Spleen (tissue), 11 donors: ENCODE results near the gene ZNF574. TPM values are rescaled to one million over a fixed set of nuclear protein-coding genes. Genes with fewer than 3 reads are reported as not detected.
"Not testable (repeated sequence)": the region's sequence is repeated elsewhere in the genome, so short reads cannot be mapped to it uniquely, and the experiment has no call there.

ENCODE experiments used
- DNase-seq: peaks from one replicate; pipeline ENCODE4 v3.0.0-alpha.2; 2020
- H3K27ac ChIP-seq, 8 donors: fragments of 200-600 bp; sonication (generic) in 7 of 8; 1 replicate in 4 of 8; 2 replicates in 4 of 8; pipeline versions ENCODE4 v1.5.0 to v1.8.0; 2016 to 2021; ENCODE audit warnings: inconsistent platforms in 4 of 8, mild to moderate bottlenecking in 4 of 8, moderate library complexity in 1 of 8
- H3K27me3 ChIP-seq, 7 donors: fragments of 200-600 bp; sonication (generic) in 6 of 7; replicated peaks in 1 of 7; 1 replicate in 4 of 7; 2 replicates in 3 of 7; pipeline versions ENCODE4 v1.5.0 to v1.8.0; 2016 to 2021; ENCODE audit warnings: inconsistent platforms in 3 of 7, mild to moderate bottlenecking in 1 of 7
- H3K36me3 ChIP-seq, 6 donors: fragments of 200-600 bp; sonication (generic) in 5 of 6; 1 replicate in 4 of 6; 2 replicates in 2 of 6; pipeline versions ENCODE4 v1.5.0 to v1.8.0; 2016 to 2021; ENCODE audit warnings: inconsistent platforms in 2 of 6
- H3K4me1 ChIP-seq, 6 donors: fragments of 200-600 bp; sonication (generic) in 5 of 6; 1 replicate in 3 of 6; 2 replicates in 3 of 6; pipeline versions ENCODE4 v1.5.0 to v1.8.0; 2016 to 2021; ENCODE audit warnings: inconsistent platforms in 3 of 6
- H3K4me3 ChIP-seq, 8 donors: fragments of 200-600 bp; sonication (generic) in 7 of 8; 1 replicate in 4 of 8; 2 replicates in 4 of 8; pipeline versions ENCODE4 v1.5.0 to v1.8.0; 2016 to 2021; ENCODE audit warnings: inconsistent platforms in 4 of 8, mild to moderate bottlenecking in 4 of 8, moderate library complexity in 2 of 8
- H3K9me3 ChIP-seq, 8 donors: fragments of 200-600 bp; sonication (generic) in 7 of 8; 1 replicate in 4 of 8; 2 replicates in 4 of 8; pipeline versions ENCODE4 v1.5.0 to v1.8.0; 2016 to 2021; ENCODE audit warnings: inconsistent platforms in 4 of 8
- POLR2A ChIP-seq, 3 donors: fragments of 450-650 bp; IDR thresholded peaks; one replicate each; pipeline ENCODE4 v1.5.1; 2017; ENCODE audit warnings: antibody characterized with exemption in 3 of 3, mild to moderate bottlenecking in 1 of 3
- POLR2AphosphoS5 ChIP-seq, 3 donors: sonication (generic); formaldehyde crosslinking; IDR thresholded peaks; one replicate each; pipeline ENCODE4 v1.5.1; 2017; ENCODE audit warnings: antibody characterized with exemption in 3 of 3
- WGBS, 5 donors: extraction: QIAGEN DNeasy Blood & Tissue Kit in 3 of 5; methylation state at CpG; one replicate each; pipeline versions ENCODE4 v1.1.5 to v1.1.7; 2013 to 2018; 5-methylcytosine and 5-hydroxymethylcytosine counted together
- intact Hi-C: fragments of 100-400 bp; cut with DNase I; formaldehyde crosslinking; loops from one replicate; pipeline ENCODE4 v1.15.0; 2023; ENCODE audit warnings: low total_unique reads
- polyA plus RNA-seq, 3 donors: library from polyadenylated mRNA; stranded (reverse); fragments of 200-250 nt; gene quantifications; one replicate each; pipeline ENCODE4 v1.2.1, GENCODE V29; 2013
- total RNA-seq, 7 donors: library from RNA; depleted of rRNA in 3 of 7; stranded (reverse); fragments of >200 nt in 3 of 7; fragmentation: NEBNext Ultra II Directional in 4 of 7; extraction: Animal tissue kit (Norgen Biotek cat#: 25700) in 4 of 7; gene quantifications; one replicate each; pipeline versions ENCODE4 v1.1.0 to v1.2.1, GENCODE V29; 2016 to 2021
- TF ChIP-seq, protein P1 (sequence below), 11 experiments: fragments of 200-600 bp in 7 of 11; fragments of 450-650 bp in 4 of 11; sonication (generic) in 4 of 11; IDR thresholded peaks in 8 of 11; conservative IDR thresholded peaks in 3 of 11; 1 replicate in 7 of 11; 2 replicates in 4 of 11; pipeline versions ENCODE4 v1.4.0 to v1.8.0; 2016 to 2021; ENCODE audit warnings: antibody characterized with exemption in 11 of 11, inconsistent platforms in 4 of 11, mild to moderate bottlenecking in 1 of 11
- donor health status: healthy with polysubstance abuse.
- donor health status: DM: no; HTN: no; CAD: no; lungs with moderate emphysema.
- donor health status: DM: no; HTN: no; CAD: no.
- donor health status: Bipolar disorder and iron deficiency.
- donor health status: healthy.
- donor health status: DM: no; HTN: no; CAD: no.
- donor health status: DM: yes; HTN: yes; CAD: no.

ZNF574 gene
- total and polyA plus RNA-seq, 10 donors = 4.7 to 21.0 (median 15.3) TPM

DNA sequence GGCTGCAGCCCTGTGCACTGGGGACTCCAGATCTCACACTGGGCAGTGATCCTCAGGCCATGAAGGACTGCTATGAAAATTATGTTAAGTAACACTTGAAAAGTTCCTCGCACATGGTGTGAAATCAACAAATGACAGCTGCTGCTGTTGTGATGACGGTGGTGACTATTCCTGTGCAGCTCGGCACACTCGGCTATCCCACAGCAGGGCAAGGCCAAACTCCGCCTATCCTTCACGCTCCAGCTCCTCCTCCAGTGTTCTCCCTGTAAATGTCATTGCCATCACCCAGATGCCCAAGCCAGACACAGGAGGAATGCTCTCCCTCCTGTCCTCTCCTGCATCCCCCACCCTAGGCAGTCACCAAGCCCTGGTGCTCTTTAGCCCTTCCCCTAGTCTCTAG, 37.3 kb upstream of the ZNF574 start:
- Histone ChIP-seq H3K27me3 (peaks cover 0 to 4% (median 0%) of the 10 kb centered on the region in 7 donors), H3K27ac (no peak overlapping the region), H3K36me3 (no peaks in the 10 kb centered on the region), H3K4me1 (peaks cover 0 to 8% (median 0%) of the 10 kb centered on the region in 6 donors), H3K9me3 (no peaks in the 10 kb centered on the region), H3K4me3 (no peak overlapping the region)
- TF ChIP-seq, protein P1, sequence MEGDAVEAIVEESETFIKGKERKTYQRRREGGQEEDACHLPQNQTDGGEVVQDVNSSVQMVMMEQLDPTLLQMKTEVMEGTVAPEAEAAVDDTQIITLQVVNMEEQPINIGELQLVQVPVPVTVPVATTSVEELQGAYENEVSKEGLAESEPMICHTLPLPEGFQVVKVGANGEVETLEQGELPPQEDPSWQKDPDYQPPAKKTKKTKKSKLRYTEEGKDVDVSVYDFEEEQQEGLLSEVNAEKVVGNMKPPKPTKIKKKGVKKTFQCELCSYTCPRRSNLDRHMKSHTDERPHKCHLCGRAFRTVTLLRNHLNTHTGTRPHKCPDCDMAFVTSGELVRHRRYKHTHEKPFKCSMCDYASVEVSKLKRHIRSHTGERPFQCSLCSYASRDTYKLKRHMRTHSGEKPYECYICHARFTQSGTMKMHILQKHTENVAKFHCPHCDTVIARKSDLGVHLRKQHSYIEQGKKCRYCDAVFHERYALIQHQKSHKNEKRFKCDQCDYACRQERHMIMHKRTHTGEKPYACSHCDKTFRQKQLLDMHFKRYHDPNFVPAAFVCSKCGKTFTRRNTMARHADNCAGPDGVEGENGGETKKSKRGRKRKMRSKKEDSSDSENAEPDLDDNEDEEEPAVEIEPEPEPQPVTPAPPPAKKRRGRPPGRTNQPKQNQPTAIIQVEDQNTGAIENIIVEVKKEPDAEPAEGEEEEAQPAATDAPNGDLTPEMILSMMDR (IDR thresholded peaks at IDR 0.05 in 8 of 11, conservative IDR thresholded peaks at IDR 0.05 in 3 of 11) = no peak
- TF ChIP-seq POLR2A (IDR thresholded peaks at IDR 0.05) (no peak), POLR2AphosphoS5 (IDR thresholded peaks at IDR 0.05) (no peak)
- DNase-seq = no peak
- intact Hi-C loops = no loop called here
- WGBS, 5 donors = 62 to 90% (median 80%) methylated on average over 6 of the region's 6 CpGs

DNA sequence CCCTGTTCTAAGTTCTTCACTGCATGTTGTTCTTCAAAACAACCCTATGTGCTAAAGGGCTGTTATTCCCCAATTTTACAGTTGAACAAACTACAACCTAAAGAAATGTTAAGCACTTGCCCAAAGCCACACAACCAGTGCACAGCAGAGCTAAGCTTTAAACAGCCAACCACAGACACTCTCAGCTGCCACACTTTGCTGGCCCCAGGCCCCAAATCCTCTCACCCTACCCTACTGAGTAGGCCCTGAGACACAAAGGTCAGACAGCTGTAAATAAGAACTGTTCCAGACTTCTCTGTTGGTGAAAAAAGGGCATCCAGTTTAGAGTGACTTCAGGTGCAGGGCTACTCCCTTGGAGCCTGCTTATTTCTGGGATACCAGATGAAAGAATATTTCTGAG, 35.9 kb upstream of the ZNF574 start:
- TF ChIP-seq, protein P1 (IDR thresholded peaks at IDR 0.05 in 8 of 11, conservative IDR thresholded peaks at IDR 0.05 in 3 of 11) = no peak
- intact Hi-C loops = no loop called here
- Histone ChIP-seq H3K9me3 (no peaks in the 10 kb centered on the region), H3K4me3 (no peak overlapping the region), H3K4me1 (peaks cover 0 to 2% (median 0%) of the 10 kb centered on the region in 6 donors), H3K27me3 (peaks cover 0 to 4% (median 0%) of the 10 kb centered on the region in 7 donors), H3K27ac (no peak overlapping the region), H3K36me3 (no peaks in the 10 kb centered on the region)
- no peak for DNase-seq

DNA sequence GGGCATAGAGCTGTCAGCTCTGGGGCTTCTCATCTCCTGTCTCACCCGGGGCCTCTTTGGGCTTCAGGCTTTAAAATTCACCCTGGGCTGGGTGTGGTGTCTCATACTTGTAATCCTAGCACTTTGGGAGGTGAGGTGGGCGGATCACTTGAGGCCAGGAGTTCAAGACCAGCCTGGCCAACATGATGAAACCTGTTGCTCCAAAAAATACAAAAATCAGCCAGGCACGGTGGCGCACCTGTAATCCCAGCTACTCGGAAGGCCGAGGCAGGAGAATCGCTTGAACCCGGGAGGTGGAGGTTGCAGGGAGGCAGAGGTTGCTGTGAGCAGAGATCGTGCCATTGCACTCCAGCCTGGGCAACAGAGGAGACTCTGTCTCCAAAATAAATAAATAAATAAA, 35.5 kb upstream of the ZNF574 start:
- H3K36me3 ChIP-seq, H3K4me1 ChIP-seq, H3K4me3 ChIP-seq, intact Hi-C loops, H3K9me3 ChIP-seq, H3K27me3 ChIP-seq, DNase-seq, H3K27ac ChIP-seq: not testable (repeated sequence)
- WGBS, 5 donors = 90 to 96% (median 91%) methylated on average over 9 of the region's 9 CpGs

DNA sequence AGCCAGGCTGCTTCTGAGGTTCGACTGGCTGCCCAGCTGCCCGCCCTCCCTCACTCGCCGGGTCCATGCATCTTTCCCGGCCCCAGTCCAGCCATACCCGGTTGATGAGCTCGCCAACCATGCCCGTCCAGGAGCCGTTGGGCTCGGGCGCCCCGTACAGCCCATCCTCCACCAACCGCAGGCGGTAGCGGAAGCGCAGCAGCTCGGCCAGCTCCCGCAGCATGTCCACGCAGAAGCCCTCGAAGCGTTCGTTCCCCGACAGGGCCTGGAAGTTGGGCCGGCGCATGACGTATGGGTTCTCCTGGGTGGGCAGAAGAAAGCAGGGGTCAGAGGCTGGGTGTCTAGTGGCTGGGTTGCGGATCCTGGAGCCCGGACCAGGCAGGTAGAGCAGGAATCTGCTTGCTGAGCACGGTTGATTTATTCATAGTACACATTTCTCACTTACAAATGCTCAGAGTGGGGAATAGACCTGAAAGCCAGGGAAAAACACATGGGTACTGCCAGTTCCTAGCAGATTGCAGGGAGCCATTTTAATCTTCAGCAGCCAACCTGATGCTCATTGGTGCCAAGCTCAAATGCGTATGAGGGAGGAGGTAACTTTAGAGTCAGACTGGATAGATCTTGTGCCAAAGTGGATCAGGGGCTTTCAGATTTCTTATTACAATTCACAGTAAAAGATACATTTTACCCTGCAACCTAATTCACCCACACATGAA, 33.4 kb upstream of the ZNF574 start:
- Histone ChIP-seq H3K36me3 (no peaks in the 10 kb centered on the region), H3K4me3 (no peak overlapping the region), H3K27me3 (peaks cover 0 to 4% (median 0%) of the 10 kb centered on the region in 7 donors), H3K27ac (no peak overlapping the region), H3K4me1 (no peaks in the 10 kb centered on the region), H3K9me3 (no peaks in the 10 kb centered on the region)
- no peak for DNase-seq
- WGBS, 5 donors = 87 to 95% (median 91%) methylated on average over 28 to 30 of the region's 30 CpGs
- TF ChIP-seq POLR2AphosphoS5 (IDR thresholded peaks at IDR 0.05) (no peak), POLR2A (IDR thresholded peaks at IDR 0.05) (no peak)
- TF ChIP-seq, protein P1 (IDR thresholded peaks at IDR 0.05 in 8 of 11, conservative IDR thresholded peaks at IDR 0.05 in 3 of 11) = no peak
- intact Hi-C loops = no loop called here
